ENCODE measurements around the gene MSANTD7. TPM values are rescaled to one million over a fixed set of nuclear protein-coding genes. Genes with fewer than 3 reads are reported as not detected.

The MSANTD7 gene
- total and polyA plus RNA-seq, 2 of the 13 experiments (the other 11 are each of a cell fraction or from before 2014, with no cell fraction given), result 3.7 to 16.7 TPM

DNA sequence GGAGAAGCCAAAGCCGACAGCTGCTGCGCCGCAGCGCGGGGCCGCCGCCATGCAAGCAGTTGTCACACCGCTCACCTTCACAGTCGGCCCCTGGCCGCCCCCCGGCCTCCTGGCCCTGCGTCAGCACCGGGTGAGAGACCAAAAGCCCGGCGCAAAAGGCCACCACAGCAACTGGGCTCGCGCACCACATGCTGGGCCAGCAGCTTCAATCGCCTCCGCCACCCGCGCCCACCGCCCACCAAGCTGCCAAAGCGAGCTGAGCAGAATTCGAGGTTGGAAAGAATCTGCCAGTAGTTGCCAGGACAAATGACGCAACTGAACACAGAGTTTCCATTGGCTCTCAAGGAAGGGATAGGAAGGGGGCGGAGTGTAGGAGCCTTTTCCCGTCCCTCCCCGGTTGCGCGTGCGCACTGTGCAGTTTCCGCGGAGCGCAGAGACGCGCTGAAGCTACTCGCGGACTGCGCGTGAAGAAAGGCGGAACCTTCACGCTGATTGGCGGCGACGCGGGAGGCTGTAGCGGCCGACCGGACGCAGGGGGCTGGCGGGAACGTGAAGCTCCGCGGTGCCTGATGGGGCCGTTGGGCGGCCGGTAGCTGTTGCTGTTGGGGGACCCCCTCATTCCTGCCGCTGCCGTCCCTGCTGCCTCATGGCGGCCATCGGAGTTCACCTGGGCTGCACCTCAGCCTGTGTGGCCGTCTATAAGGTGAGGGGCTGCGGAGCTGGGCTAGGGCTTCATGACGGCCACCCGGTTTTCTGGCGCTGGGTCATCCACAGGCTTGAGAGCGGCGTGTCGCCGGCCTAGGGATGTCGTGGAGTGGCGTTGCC, at the start of gene MSANTD7, which contains the start of the genes CDNF and HSPA14 (continued):
- TF ChIP-seq, protein P1, sequence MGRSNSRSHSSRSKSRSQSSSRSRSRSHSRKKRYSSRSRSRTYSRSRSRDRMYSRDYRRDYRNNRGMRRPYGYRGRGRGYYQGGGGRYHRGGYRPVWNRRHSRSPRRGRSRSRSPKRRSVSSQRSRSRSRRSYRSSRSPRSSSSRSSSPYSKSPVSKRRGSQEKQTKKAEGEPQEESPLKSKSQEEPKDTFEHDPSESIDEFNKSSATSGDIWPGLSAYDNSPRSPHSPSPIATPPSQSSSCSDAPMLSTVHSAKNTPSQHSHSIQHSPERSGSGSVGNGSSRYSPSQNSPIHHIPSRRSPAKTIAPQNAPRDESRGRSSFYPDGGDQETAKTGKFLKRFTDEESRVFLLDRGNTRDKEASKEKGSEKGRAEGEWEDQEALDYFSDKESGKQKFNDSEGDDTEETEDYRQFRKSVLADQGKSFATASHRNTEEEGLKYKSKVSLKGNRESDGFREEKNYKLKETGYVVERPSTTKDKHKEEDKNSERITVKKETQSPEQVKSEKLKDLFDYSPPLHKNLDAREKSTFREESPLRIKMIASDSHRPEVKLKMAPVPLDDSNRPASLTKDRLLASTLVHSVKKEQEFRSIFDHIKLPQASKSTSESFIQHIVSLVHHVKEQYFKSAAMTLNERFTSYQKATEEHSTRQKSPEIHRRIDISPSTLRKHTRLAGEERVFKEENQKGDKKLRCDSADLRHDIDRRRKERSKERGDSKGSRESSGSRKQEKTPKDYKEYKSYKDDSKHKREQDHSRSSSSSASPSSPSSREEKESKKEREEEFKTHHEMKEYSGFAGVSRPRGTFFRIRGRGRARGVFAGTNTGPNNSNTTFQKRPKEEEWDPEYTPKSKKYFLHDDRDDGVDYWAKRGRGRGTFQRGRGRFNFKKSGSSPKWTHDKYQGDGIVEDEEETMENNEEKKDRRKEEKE (IDR thresholded peaks at IDR 0.05), result no peak
- TF ChIP-seq FOSL2 (CRISPR knock-in tag; IDR thresholded peaks at IDR 0.05), result no peak; the same call in none of the 2 replicates
- no peak for TF ChIP-seq TEAD2 (CRISPR knock-in tag; IDR thresholded peaks at IDR 0.05)
- TF ChIP-seq, protein P2, sequence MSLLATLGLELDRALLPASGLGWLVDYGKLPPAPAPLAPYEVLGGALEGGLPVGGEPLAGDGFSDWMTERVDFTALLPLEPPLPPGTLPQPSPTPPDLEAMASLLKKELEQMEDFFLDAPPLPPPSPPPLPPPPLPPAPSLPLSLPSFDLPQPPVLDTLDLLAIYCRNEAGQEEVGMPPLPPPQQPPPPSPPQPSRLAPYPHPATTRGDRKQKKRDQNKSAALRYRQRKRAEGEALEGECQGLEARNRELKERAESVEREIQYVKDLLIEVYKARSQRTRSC (CRISPR knock-in tag; IDR thresholded peaks at IDR 0.05; ENCODE audit: low read depth), result no peak
- 0 out of 2 replicates have a peak, but pooled peaks have one; percentile 50 for TF ChIP-seq TGIF2 (CRISPR knock-in tag; IDR thresholded peaks at IDR 0.05)
- TF ChIP-seq, protein P3, sequence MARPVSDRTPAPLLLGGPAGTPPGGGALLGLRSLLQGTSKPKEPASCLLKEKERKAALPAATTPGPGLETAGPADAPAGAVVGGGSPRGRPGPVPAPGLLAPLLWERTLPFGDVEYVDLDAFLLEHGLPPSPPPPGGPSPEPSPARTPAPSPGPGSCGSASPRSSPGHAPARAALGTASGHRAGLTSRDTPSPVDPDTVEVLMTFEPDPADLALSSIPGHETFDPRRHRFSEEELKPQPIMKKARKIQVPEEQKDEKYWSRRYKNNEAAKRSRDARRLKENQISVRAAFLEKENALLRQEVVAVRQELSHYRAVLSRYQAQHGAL (CRISPR knock-in tag; IDR thresholded peaks at IDR 0.05; ENCODE audit: not compliant biosample characterization), result no peak
- TF ChIP-seq, protein P4, sequence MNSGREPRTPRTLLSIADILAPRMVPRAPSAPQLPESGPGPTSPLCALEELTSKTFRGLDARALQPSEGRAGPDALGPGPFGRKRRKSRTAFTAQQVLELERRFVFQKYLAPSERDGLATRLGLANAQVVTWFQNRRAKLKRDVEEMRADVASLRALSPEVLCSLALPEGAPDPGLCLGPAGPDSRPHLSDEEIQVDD (CRISPR knock-in tag; IDR thresholded peaks at IDR 0.05; ENCODE audit: borderline replicate concordance), result 0 out of 2 replicates have a peak, but pooled peaks have one; percentile 56
- TF ChIP-seq ZNF33B (CRISPR knock-in tag; IDR thresholded peaks at IDR 0.05), result 0 out of 2 replicates have a peak, but pooled peaks have one; percentile 40
- no peak for TF ChIP-seq RARG (CRISPR knock-in tag; IDR thresholded peaks at IDR 0.05; ENCODE audit: low read depth)
- peak; percentile 10 for TF ChIP-seq AGO1 (IDR thresholded peaks at IDR 0.05; ENCODE audit: low read depth, low read length, poor library complexity, severe bottlenecking)
- no peak for TF ChIP-seq MBD4 (IDR thresholded peaks at IDR 0.05; ENCODE audit: borderline replicate concordance, low read length)
- no peak for TF ChIP-seq ZNF674 (CRISPR knock-in tag; IDR thresholded peaks at IDR 0.05; ENCODE audit: low read depth)
- TF ChIP-seq MTF1 (CRISPR knock-in tag; IDR thresholded peaks at IDR 0.05), result no peak
- TF ChIP-seq SP4 (CRISPR knock-in tag; IDR thresholded peaks at IDR 0.05), result peak; percentile 86
- TF ChIP-seq ZNF20 (CRISPR knock-in tag; IDR thresholded peaks at IDR 0.05), result no peak
- TF ChIP-seq CHD4 (IDR thresholded peaks at IDR 0.05; ENCODE audit: borderline replicate concordance, low read length), result no peak
- peak; percentile 90 for TF ChIP-seq RBFOX2 (IDR thresholded peaks at IDR 0.05; ENCODE audit: low read depth, low read length)
- TF ChIP-seq SALL2 (CRISPR knock-in tag; IDR thresholded peaks at IDR 0.05), result peak; percentile 90
- peak; percentile 33 for TF ChIP-seq TEAD3 (CRISPR knock-in tag; optimal IDR thresholded peaks at IDR 0.05; ENCODE audit: borderline replicate concordance)
- TF ChIP-seq FOXC1 (CRISPR knock-in tag; IDR thresholded peaks at IDR 0.05; ENCODE audit: borderline replicate concordance), result no peak; the same call in 1 of the 2 replicates
- TF ChIP-seq ZNF251 (CRISPR knock-in tag; IDR thresholded peaks at IDR 0.05), result no peak
- 0 out of 2 replicates have a peak, but pooled peaks have one; percentile 57 for TF ChIP-seq ZFAT (CRISPR knock-in tag; conservative IDR thresholded peaks at IDR 0.05)
- TF ChIP-seq PRPF4 (IDR thresholded peaks at IDR 0.05; ENCODE audit: low read depth, low read length, poor library complexity, severe bottlenecking), result no peak
- peak; percentile 63 for TF ChIP-seq ZBTB7B (CRISPR knock-in tag; IDR thresholded peaks at IDR 0.05)
- 0 out of 2 replicates have a peak, but pooled peaks have one; percentile 56 for TF ChIP-seq ISX (CRISPR knock-in tag; conservative IDR thresholded peaks at IDR 0.05)
- no peak for TF ChIP-seq TBP (CRISPR knock-in tag; IDR thresholded peaks at IDR 0.05)
- no peak; the same call in 1 of the 2 replicates for TF ChIP-seq KLF9 (CRISPR knock-in tag; IDR thresholded peaks at IDR 0.05; ENCODE audit: low read depth)
